Hepatocyte (in vitro differentiated cells): ENCODE measurements around the gene PYGM. TPM values are rescaled to one million over a fixed set of nuclear protein-coding genes. Genes with fewer than 3 reads are reported as not detected.

Experiments
- DNase-seq: peaks from one replicate; pipeline ENCODE4 v3.0.0-alpha.2; 2016; ENCODE audit warnings: low spot score
- H2AFZ ChIP-seq: fragments of 200-600 bp; sonication (generic); 2 replicates; pipeline ENCODE4 v1.6.0; 2016; ENCODE audit warnings: antibody characterized with exemption, mild to moderate bottlenecking
- H3K27ac ChIP-seq: fragments of 200-600 bp; sonication (generic); 2 replicates; pipeline ENCODE4 v1.5.1; 2016; ENCODE audit warnings: mild to moderate bottlenecking
- H3K27me3 ChIP-seq: fragments of 200-600 bp; sonication (generic); 2 replicates; pipeline ENCODE4 v1.6.1; 2016
- H3K36me3 ChIP-seq: fragments of 200-600 bp; sonication (generic); replicated peaks from 2 replicates; pipeline ENCODE4 v1.5.1; 2016; ENCODE audit warnings: low read depth; ENCODE audit not compliant: insufficient read depth
- H3K4me1 ChIP-seq: fragments of 200-600 bp; sonication (generic); 2 replicates; pipeline ENCODE4 v1.5.1; 2016; ENCODE audit warnings: mild to moderate bottlenecking, moderate library complexity; ENCODE audit not compliant: insufficient read depth
- H3K4me2 ChIP-seq: fragments of 200-600 bp; sonication (generic); 2 replicates; pipeline ENCODE4 v1.6.0; 2016
- H3K4me3 ChIP-seq: fragments of 200-600 bp; sonication (generic); 2 replicates; pipeline ENCODE4 v1.5.1; 2016; ENCODE audit warnings: mild to moderate bottlenecking
- H3K79me2 ChIP-seq: fragments of 200-600 bp; sonication (generic); 2 replicates; pipeline ENCODE4 v1.6.0; 2017; ENCODE audit warnings: mild to moderate bottlenecking
- H3K9me2 ChIP-seq: fragments of 200-600 bp; sonication (generic); replicated peaks from 2 replicates; pipeline ENCODE4 v1.6.0; 2017; ENCODE audit warnings: mild to moderate bottlenecking; ENCODE audit not compliant: insufficient read depth
- H3K9me3 ChIP-seq: fragments of 200-600 bp; sonication (generic); 2 replicates; pipeline ENCODE4 v1.5.1; 2016; ENCODE audit warnings: low read depth, mild to moderate bottlenecking
- H4K20me1 ChIP-seq: fragments of 200-600 bp; sonication (generic); 2 replicates; pipeline ENCODE4 v1.6.0; 2016; ENCODE audit warnings: mild to moderate bottlenecking; ENCODE audit not compliant: insufficient read depth, poor library complexity, severe bottlenecking
- EZH2 ChIP-seq: fragments of 200-600 bp; sonication (generic); IDR thresholded peaks from 2 replicates; pipeline ENCODE4 v1.6.1; 2016; ENCODE audit warnings: antibody characterized with exemption, mild to moderate bottlenecking, borderline replicate concordance
- EZH2phosphoT487 ChIP-seq: fragments of 200-600 bp; sonication (generic); IDR thresholded peaks from one replicate; pipeline ENCODE4 v1.6.1; 2018; ENCODE audit warnings: antibody characterized with exemption, mild to moderate bottlenecking, low read depth, moderate library complexity; ENCODE audit not compliant: unreplicated experiment, severe bottlenecking
- WGBS: methylation state at CpG from one replicate; pipeline ENCODE4 v1.1.6; 2016; ENCODE audit warnings: low lambda C conversion rate; ENCODE audit errors: missing lambda C conversion rate; 5-methylcytosine and 5-hydroxymethylcytosine counted together
- polyA plus RNA-seq: library from polyadenylated mRNA; unstranded; fragments of >200 nt; fragmentation: Nextera tagmentation; extraction: Ambion mirVana; gene quantifications from 2 replicates; pipeline ENCODE4 v1.2.1, GENCODE V29; 2016
- total RNA-seq: library from RNA; depleted of rRNA; stranded (reverse); fragments of >200 nt; gene quantifications from 2 replicates; pipeline ENCODE4 v1.2.3, GENCODE V29; 2014
- TF ChIP-seq, protein P1 (sequence below): fragments of 200-600 bp; sonication (generic); IDR thresholded peaks from 2 replicates; pipeline ENCODE4 v1.5.1; 2016; ENCODE audit warnings: antibody characterized with exemption, mild to moderate bottlenecking; ENCODE audit not compliant: poor library complexity

The PYGM gene
- total and polyA plus RNA-seq, 2 experiments from 2014 or later: 1.9 to 4.0 TPM

- TF ChIP-seq EZH2 (no peak), EZH2phosphoT487 (no peak)
- TF ChIP-seq, protein P1, sequence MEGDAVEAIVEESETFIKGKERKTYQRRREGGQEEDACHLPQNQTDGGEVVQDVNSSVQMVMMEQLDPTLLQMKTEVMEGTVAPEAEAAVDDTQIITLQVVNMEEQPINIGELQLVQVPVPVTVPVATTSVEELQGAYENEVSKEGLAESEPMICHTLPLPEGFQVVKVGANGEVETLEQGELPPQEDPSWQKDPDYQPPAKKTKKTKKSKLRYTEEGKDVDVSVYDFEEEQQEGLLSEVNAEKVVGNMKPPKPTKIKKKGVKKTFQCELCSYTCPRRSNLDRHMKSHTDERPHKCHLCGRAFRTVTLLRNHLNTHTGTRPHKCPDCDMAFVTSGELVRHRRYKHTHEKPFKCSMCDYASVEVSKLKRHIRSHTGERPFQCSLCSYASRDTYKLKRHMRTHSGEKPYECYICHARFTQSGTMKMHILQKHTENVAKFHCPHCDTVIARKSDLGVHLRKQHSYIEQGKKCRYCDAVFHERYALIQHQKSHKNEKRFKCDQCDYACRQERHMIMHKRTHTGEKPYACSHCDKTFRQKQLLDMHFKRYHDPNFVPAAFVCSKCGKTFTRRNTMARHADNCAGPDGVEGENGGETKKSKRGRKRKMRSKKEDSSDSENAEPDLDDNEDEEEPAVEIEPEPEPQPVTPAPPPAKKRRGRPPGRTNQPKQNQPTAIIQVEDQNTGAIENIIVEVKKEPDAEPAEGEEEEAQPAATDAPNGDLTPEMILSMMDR: no peak
- no peaks in the 10 kb centered on the region for H3K27me3 ChIP-seq
- no peaks in the 10 kb centered on the region for H3K9me2 ChIP-seq
- H3K9me3 ChIP-seq: no peaks in the 10 kb centered on the region
- no peak overlapping the region for H3K27ac ChIP-seq
- no peaks in the 10 kb centered on the region for H3K79me2 ChIP-seq
- no peak overlapping the region for H3K4me2 ChIP-seq
- H4K20me1 ChIP-seq: no peaks in the 10 kb centered on the region
- WGBS: 92% methylated on average over 10 of the region's 10 CpGs
- no peaks in the 10 kb centered on the region for H3K4me1 ChIP-seq
- no peak overlapping the region for H3K4me3 ChIP-seq
- H3K36me3 ChIP-seq: no peaks in the 10 kb centered on the region
- DNase-seq: no peak
- H2AFZ ChIP-seq: no peak overlapping the region
Observed at GRCh38 chr11:64786308-64786707, 26.5 kb upstream of the PYGM start.

GRCh38 chr11:64784813-64785581 lies 25.2 kb upstream of the PYGM start:
- Histone ChIP-seq H3K27me3 (no peaks in the 10 kb centered on the region), H3K4me3 (no peak overlapping the region), H3K27ac (no peak overlapping the region), H3K9me3 (no peaks in the 10 kb centered on the region), H3K4me2 (no peak overlapping the region), H3K79me2 (peaks cover 3% of the 10 kb centered on the region), H3K36me3 (no peaks in the 10 kb centered on the region), H3K4me1 (no peaks in the 10 kb centered on the region), H3K9me2 (no peaks in the 10 kb centered on the region), H4K20me1 (no peaks in the 10 kb centered on the region), H2AFZ (no peak overlapping the region)
- whole genome bisulfite sequencing: 93% methylated on average over 12 of the region's 12 CpGs
- no peak for DNase-seq
- TF ChIP-seq EZH2 (no peak), EZH2phosphoT487 (no peak)
- TF ChIP-seq, protein P1: no peak

GRCh38 chr11:64778473-64779298 lies 18.9 kb upstream of the PYGM start, which contains the start of gene SF1:
SF1 (minus strand) TSS chr11:64778542; CDS start chr11:64778392, 150 bp downstream.
- peak within 1 kb of the TSS; percentile 70 for H2AFZ ChIP-seq

More at GRCh38 chr11:64778473-64779298, 18.9 kb upstream of the PYGM start, which contains the start of gene SF1:
- no peaks in the 10 kb centered on the region for H3K27me3 ChIP-seq
- peak; percentile 100 for DNase-seq
- peaks cover 15% of the 10 kb centered on the region for H3K4me1 ChIP-seq
- peak within 1 kb of the TSS; percentile 80 for H3K4me2 ChIP-seq
- H3K36me3 ChIP-seq: no peaks in the 10 kb centered on the region
- TF ChIP-seq, protein P1: no peak
- TF ChIP-seq EZH2: no peak
- no peak for TF ChIP-seq EZH2phosphoT487
- peak within 1 kb of the TSS; percentile 98 for H3K27ac ChIP-seq
- H3K4me3 ChIP-seq: peak within 1 kb of the TSS; percentile 85
- no peaks in the 10 kb centered on the region for H3K9me3 ChIP-seq
- WGBS: under 1% methylated on average over 60 of the region's 80 CpGs
- H3K79me2 ChIP-seq: peaks cover 45% of the 10 kb centered on the region
- H4K20me1 ChIP-seq: peaks cover 39% of the 10 kb centered on the region
- H3K9me2 ChIP-seq: no peaks in the 10 kb centered on the region
